Activated CD8-positive, alpha-beta T cell treated with anti-CD3 and anti-CD28 coated beads, Interleukin-2, amount 10 ng/mL, durations not matched to agents 7 days and 5 days (primary cell): ENCODE data around the gene SPTSSB. TPM values are rescaled to one million over a fixed set of nuclear protein-coding genes. Genes with fewer than 3 reads are reported as not detected.

Experiments used
- ATAC-seq: fragments of 150-1000 bp; cut with Tn5 transposase; one replicate; pipeline ENCODE4 v1.10.0; 2021; ENCODE audit warnings: moderate library complexity
- CTCF ChIA-PET: fragments of 350-600 bp; sonication (Branson Sonifier 250); formaldehyde crosslinking; loops from one replicate; lab custom pipeline; 2021; ENCODE audit warnings: antibody characterized with exemption; lab: Charles Lee
- POLR2A ChIA-PET: fragments of 350-600 bp; sonication (Branson Sonifier 250); formaldehyde crosslinking; loops from one replicate; lab custom pipeline; 2021; ENCODE audit warnings: antibody characterized with exemption; lab: Charles Lee
- DNase-seq: peaks from one replicate; pipeline ENCODE4 v3.0.0-alpha.2; 2020
- H3K27ac Mint-ChIP-seq: one replicate; pipeline ENCODE4 v1.8.0; 2021; ENCODE audit warnings: mild to moderate bottlenecking, mixed read lengths
- H3K27me3 Mint-ChIP-seq: one replicate; pipeline ENCODE4 v1.8.0; 2021; ENCODE audit warnings: low read depth, mixed read lengths
- H3K36me3 Mint-ChIP-seq: one replicate; pipeline ENCODE4 v1.8.0; 2021; ENCODE audit warnings: low read depth, mixed read lengths
- H3K4me1 Mint-ChIP-seq: one replicate; pipeline ENCODE4 v1.8.0; 2021; ENCODE audit warnings: low read depth, mixed read lengths
- H3K4me3 Mint-ChIP-seq: one replicate; pipeline ENCODE4 v1.8.0; 2021; ENCODE audit warnings: mild to moderate bottlenecking, mixed read lengths
- H3K9me3 Mint-ChIP-seq: one replicate; pipeline ENCODE4 v1.8.0; 2022; ENCODE audit warnings: mixed read lengths; ENCODE audit not compliant: insufficient read depth
- total RNA-seq, 2 experiments: library from RNA; stranded (reverse); gene quantifications; one replicate each; pipeline ENCODE4 v1.2.3, GENCODE V29; 2021

SPTSSB gene
- total RNA-seq, 2 experiments from 2014 or later: not detected

GRCh38 chr3:161406594-161407555 lies 35.6 kb upstream of the SPTSSB start:
- peak; percentile 62 for DNase-seq
- H3K9me3 Mint-ChIP-seq: no peaks in the 10 kb centered on the region
- CTCF ChIA-PET: interaction anchor here (1.0 to 7.1 kb wide), 5 partner anchors 10 to 450 kb away, joined by 3 to 55 read pairs (median 8); partner anchors contain the start of gene SPTSSB
- H3K36me3 Mint-ChIP-seq: peaks cover 3% of the 10 kb centered on the region
- H3K27me3 Mint-ChIP-seq: peaks cover 52% of the 10 kb centered on the region
- no peak overlapping the region for H3K27ac Mint-ChIP-seq
- POLR2A ChIA-PET: no interaction called here
- peaks cover 25% of the 10 kb centered on the region for H3K4me1 Mint-ChIP-seq
- H3K4me3 Mint-ChIP-seq: no peak overlapping the region
- ATAC-seq: peak; percentile 65

GRCh38 chr3:161405836-161406235 lies 34.5 kb upstream of the SPTSSB start:
- ChIA-PET POLR2A (no interaction called here), CTCF (interaction anchor here (1.0 to 7.1 kb wide), 2 partner anchors 99 to 130 kb away, joined by 3 to 55 read pairs; no protein-coding TSS in a partner anchor)
- no peak overlapping the region for H3K4me3 Mint-ChIP-seq
- H3K27ac Mint-ChIP-seq: peak overlapping the region; percentile 35
- DNase-seq: no peak
- no peak for ATAC-seq
- no peaks in the 10 kb centered on the region for H3K9me3 Mint-ChIP-seq
- H3K4me1 Mint-ChIP-seq: peaks cover 25% of the 10 kb centered on the region
- H3K27me3 Mint-ChIP-seq: peaks cover 52% of the 10 kb centered on the region
- H3K36me3 Mint-ChIP-seq: peaks cover 3% of the 10 kb centered on the region

- H3K27ac Mint-ChIP-seq: no peak overlapping the region
- H3K9me3 Mint-ChIP-seq: no peaks in the 10 kb centered on the region
- ChIA-PET POLR2A (no interaction called here), CTCF (interaction anchor here (7.1 kb wide), 1 partner anchor 129 kb away, joined by 55 read pairs; no protein-coding TSS in a partner anchor)
- H3K4me1 Mint-ChIP-seq: peaks cover 25% of the 10 kb centered on the region
- ATAC-seq: no peak
- no peak overlapping the region for H3K4me3 Mint-ChIP-seq
- no peak for DNase-seq
- H3K36me3 Mint-ChIP-seq: peaks cover 3% of the 10 kb centered on the region
- peaks cover 54% of the 10 kb centered on the region for H3K27me3 Mint-ChIP-seq
Measured at GRCh38 chr3:161405087-161405486, 33.8 kb upstream of the SPTSSB start.

GRCh38 chr3:161403251-161403650 lies 31.9 kb upstream of the SPTSSB start:
- Mint-ChIP-seq H3K27me3 (peaks cover 62% of the 10 kb centered on the region), H3K9me3 (no peaks in the 10 kb centered on the region), H3K4me3 (no peak overlapping the region), H3K27ac (no peak overlapping the region), H3K4me1 (peaks cover 23% of the 10 kb centered on the region), H3K36me3 (peaks cover 7% of the 10 kb centered on the region)
- ChIA-PET POLR2A (no interaction called here), CTCF (interaction anchor here (7.1 kb wide), 1 partner anchor 128 kb away, joined by 55 read pairs; no protein-coding TSS in a partner anchor)
- ATAC-seq: no peak
- DNase-seq: no peak

DNA sequence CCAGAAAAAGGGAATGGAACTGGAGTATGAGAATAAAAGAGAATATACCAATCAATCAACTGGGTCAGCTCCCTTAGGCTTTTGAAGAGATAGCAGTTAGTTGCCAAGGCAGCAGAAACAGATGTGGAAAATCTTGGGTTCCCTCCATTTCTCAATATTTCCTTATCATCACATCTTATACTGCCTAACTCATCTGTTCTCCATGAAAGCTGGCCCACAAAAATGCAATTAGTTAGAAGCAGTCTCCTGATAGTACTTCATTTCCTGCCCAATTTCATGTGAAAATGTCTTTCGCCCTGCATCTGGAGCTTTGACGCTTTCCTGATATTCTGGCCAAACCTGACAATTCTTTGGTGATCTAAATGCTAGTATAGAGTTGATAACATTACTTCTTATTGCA lies 30.1 kb upstream of the SPTSSB start:
- ATAC-seq (no peak), DNase-seq (no peak)
- H3K27me3 Mint-ChIP-seq: peaks cover 74% of the 10 kb centered on the region
- peaks cover 7% of the 10 kb centered on the region for H3K9me3 Mint-ChIP-seq
- no peak overlapping the region for H3K27ac Mint-ChIP-seq
- CTCF ChIA-PET: no interaction called here
- POLR2A ChIA-PET: no interaction called here
- no peak overlapping the region for H3K4me3 Mint-ChIP-seq
- H3K4me1 Mint-ChIP-seq: peaks cover 18% of the 10 kb centered on the region
- peaks cover 21% of the 10 kb centered on the region for H3K36me3 Mint-ChIP-seq

- CTCF ChIA-PET: no interaction called here
- DNase-seq (no peak), ATAC-seq (no peak)
- peaks cover 16% of the 10 kb centered on the region for H3K4me1 Mint-ChIP-seq
- POLR2A ChIA-PET: no interaction called here
- peaks cover 74% of the 10 kb centered on the region for H3K27me3 Mint-ChIP-seq
- H3K27ac Mint-ChIP-seq: no peak overlapping the region
- H3K36me3 Mint-ChIP-seq: peaks cover 20% of the 10 kb centered on the region
- H3K9me3 Mint-ChIP-seq: peaks cover 7% of the 10 kb centered on the region
- H3K4me3 Mint-ChIP-seq: no peak overlapping the region
Measured at GRCh38 chr3:161400650-161401049, 29.3 kb upstream of the SPTSSB start.

DNA sequence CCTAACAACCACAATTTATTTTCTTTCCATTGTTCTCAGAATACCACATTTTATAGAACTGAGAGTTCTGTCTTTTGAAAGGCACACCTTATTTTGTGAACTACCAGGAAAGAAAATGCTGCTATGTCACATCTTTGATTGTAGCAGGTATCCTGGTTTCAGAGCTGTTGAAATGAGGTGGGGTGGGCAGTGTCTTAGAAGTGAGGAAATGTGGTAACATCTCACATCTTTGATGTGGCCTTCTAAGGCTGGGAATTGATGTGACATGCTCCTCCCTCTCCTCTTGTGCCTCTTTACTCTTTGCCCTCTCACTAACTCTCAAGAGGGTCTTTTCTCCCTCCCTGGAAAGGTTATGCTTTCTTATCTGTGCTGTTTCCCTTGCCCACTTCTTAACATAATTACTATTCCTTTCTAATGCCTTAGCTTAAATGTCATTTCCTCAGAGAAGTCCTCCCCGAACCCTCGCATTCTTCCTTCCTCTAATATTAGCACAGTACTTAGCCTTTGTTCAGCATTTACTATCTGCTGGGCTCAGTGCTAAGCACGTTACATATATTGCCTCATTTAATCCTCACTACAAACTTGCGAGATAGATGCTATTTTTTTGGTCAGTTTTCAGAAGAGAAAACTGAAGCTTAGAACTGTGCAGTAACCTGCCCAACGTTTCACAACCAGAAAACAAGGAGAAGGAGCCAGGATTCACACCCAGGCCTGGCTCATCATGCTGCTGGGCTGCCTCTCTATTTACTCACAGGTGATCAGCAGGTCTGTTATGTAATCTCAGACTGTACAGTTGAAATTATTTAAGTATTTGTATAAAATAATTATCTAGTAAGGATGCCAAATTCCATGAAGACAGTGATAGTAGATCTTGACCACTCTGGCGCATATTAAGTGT lies 24.0 kb upstream of the SPTSSB start:
- peaks cover 20% of the 10 kb centered on the region for H3K36me3 Mint-ChIP-seq
- ChIA-PET POLR2A (no interaction called here), CTCF (interaction anchor here (1.0 to 1.1 kb wide), 2 partner anchors 120 to 439 kb away, joined by 3 read pairs; no protein-coding TSS in a partner anchor)
- H3K4me3 Mint-ChIP-seq: peak overlapping the region; percentile 27
- peak; percentile 61 for DNase-seq
- peaks cover 66% of the 10 kb centered on the region for H3K27me3 Mint-ChIP-seq
- peak; percentile 96 for ATAC-seq
- peaks cover 7% of the 10 kb centered on the region for H3K9me3 Mint-ChIP-seq
- peaks cover 37% of the 10 kb centered on the region for H3K4me1 Mint-ChIP-seq
- H3K27ac Mint-ChIP-seq: peak overlapping the region; percentile 68

DNA sequence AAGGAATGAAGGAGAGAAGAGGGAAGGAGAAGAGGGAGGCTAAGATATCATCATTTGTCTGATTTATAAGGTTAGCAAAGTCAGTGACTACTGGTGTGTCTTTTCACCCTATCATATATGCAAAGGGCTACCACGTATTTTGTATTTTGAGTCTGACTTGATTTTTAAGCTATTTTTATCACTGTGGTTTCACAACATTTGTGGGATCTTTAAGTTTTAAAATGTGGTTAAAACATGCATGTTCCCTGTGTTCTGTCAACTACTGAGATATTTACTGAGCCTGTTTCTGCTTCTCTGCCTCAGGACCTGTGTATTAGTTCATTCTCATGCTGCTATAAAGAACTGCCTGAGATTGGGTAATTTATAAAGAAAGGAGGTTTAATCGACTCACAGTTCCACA lies 22.5 kb upstream of the SPTSSB start:
- peak overlapping the region; percentile 17 for H3K27ac Mint-ChIP-seq
- ChIA-PET CTCF (no interaction called here), POLR2A (no interaction called here)
- H3K9me3 Mint-ChIP-seq: peaks cover 7% of the 10 kb centered on the region
- DNase-seq (no peak), ATAC-seq (peak; percentile 12)
- H3K36me3 Mint-ChIP-seq: peaks cover 20% of the 10 kb centered on the region
- no peak overlapping the region for H3K4me3 Mint-ChIP-seq
- H3K4me1 Mint-ChIP-seq: peaks cover 37% of the 10 kb centered on the region
- H3K27me3 Mint-ChIP-seq: peaks cover 65% of the 10 kb centered on the region

- no peak overlapping the region for H3K4me3 Mint-ChIP-seq
- peaks cover 64% of the 10 kb centered on the region for H3K27me3 Mint-ChIP-seq
- peaks cover 16% of the 10 kb centered on the region for H3K36me3 Mint-ChIP-seq
- ChIA-PET POLR2A (no interaction called here), CTCF (no interaction called here)
- ATAC-seq: no peak
- no peak overlapping the region for H3K27ac Mint-ChIP-seq
- H3K4me1 Mint-ChIP-seq: peaks cover 34% of the 10 kb centered on the region
- DNase-seq: no peak
- peaks cover 7% of the 10 kb centered on the region for H3K9me3 Mint-ChIP-seq
Measured at GRCh38 chr3:161393310-161393709, 22.0 kb upstream of the SPTSSB start.

- CTCF ChIA-PET: interaction anchor here (1.4 kb wide), 1 partner anchor 118 kb away, joined by 3 read pairs; no protein-coding TSS in a partner anchor
- no peak overlapping the region for H3K27ac Mint-ChIP-seq
- ATAC-seq (no peak), DNase-seq (no peak)
- H3K4me1 Mint-ChIP-seq: peaks cover 34% of the 10 kb centered on the region
- H3K4me3 Mint-ChIP-seq: no peak overlapping the region
- peaks cover 7% of the 10 kb centered on the region for H3K9me3 Mint-ChIP-seq
- POLR2A ChIA-PET: no interaction called here
- H3K27me3 Mint-ChIP-seq: peaks cover 61% of the 10 kb centered on the region
- H3K36me3 Mint-ChIP-seq: peaks cover 12% of the 10 kb centered on the region
Measured at GRCh38 chr3:161392853-161393252, 21.5 kb upstream of the SPTSSB start.

DNA sequence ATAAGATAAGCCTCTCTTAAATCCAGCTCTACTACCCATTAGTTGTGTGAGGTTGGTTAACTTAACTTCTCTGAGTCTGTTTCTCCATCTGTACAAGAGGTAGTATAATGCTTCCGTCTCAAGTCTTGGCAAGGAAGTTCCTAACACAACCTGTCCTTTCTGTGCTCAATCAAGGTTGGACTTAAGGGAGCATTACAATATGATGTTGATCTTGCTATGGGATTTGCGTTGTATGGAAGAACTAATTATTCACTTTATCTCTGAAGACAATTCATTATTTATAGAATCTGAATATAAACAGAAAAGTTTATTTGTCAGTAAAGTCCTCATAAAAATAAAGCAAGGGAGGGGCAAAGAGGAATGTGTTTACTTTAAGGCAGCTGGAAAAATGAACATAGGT lies 18.9 kb upstream of the SPTSSB start:
- no peak for DNase-seq
- Mint-ChIP-seq H3K4me3 (no peak overlapping the region), H3K27me3 (peaks cover 56% of the 10 kb centered on the region), H3K9me3 (no peaks in the 10 kb centered on the region), H3K36me3 (no peaks in the 10 kb centered on the region), H3K27ac (no peak overlapping the region), H3K4me1 (peaks cover 19% of the 10 kb centered on the region)
- CTCF ChIA-PET: no interaction called here
- ATAC-seq: no peak
- POLR2A ChIA-PET: no interaction called here
